Parathyroid adenoma (tissue), 2 donors: ENCODE measurements around the gene DCAF5.
"Not testable (repeated sequence)": the region's sequence is repeated elsewhere in the genome, so short reads cannot be mapped to it uniquely, and the experiment has no call there.

Experiments used
- H2AFZ ChIP-seq: fragments of 300-600 bp; sonication (generic); one replicate; pipeline ENCODE4 v1.7.0; 2017; ENCODE audit warnings: antibody characterized with exemption, mild to moderate bottlenecking
- H3K27ac ChIP-seq: fragments of 300-600 bp; sonication (generic); one replicate; pipeline ENCODE4 v1.7.0; 2017
- H3K27me3 ChIP-seq: fragments of 300-600 bp; sonication (generic); one replicate; pipeline ENCODE4 v1.7.0; 2017; ENCODE audit warnings: low read length; ENCODE audit not compliant: control insufficient read depth, insufficient read depth
- H3K36me3 ChIP-seq: fragments of 300-600 bp; sonication (generic); one replicate; pipeline ENCODE4 v1.7.0; 2017; ENCODE audit warnings: low read length; ENCODE audit not compliant: control insufficient read depth, insufficient read depth
- H3K4me1 ChIP-seq: fragments of 300-600 bp; sonication (generic); one replicate; pipeline ENCODE4 v1.7.0; 2017; ENCODE audit warnings: control low read depth
- H3K4me2 ChIP-seq: fragments of 300-600 bp; sonication (generic); one replicate; pipeline ENCODE4 v1.7.0; 2017; ENCODE audit warnings: low read length
- H3K4me3 ChIP-seq: fragments of 300-600 bp; sonication (generic); one replicate; pipeline ENCODE4 v1.7.0; 2017; ENCODE audit warnings: low read depth, low read length
- H3K79me2 ChIP-seq: fragments of 300-600 bp; sonication (generic); one replicate; pipeline ENCODE4 v1.7.0; 2017; ENCODE audit warnings: control low read depth
- H3K9ac ChIP-seq: fragments of 300-600 bp; sonication (generic); one replicate; pipeline ENCODE4 v1.7.0; 2017; ENCODE audit warnings: mild to moderate bottlenecking
- H3K9me3 ChIP-seq: fragments of 300-600 bp; sonication (generic); one replicate; pipeline ENCODE4 v1.7.0; 2017; ENCODE audit warnings: low read length; ENCODE audit not compliant: control insufficient read depth
- CTCF ChIP-seq: fragments of 300-600 bp; sonication (generic); IDR thresholded peaks from one replicate; pipeline ENCODE4 v1.7.0; 2017; ENCODE audit warnings: antibody characterized with exemption, mild to moderate bottlenecking
- donor health status: primary hyperparathyroidism.

DCAF5 gene

GRCh38 chr14:69183735-69184134 is 30.8 kb upstream of the DCAF5 start:
- Histone ChIP-seq H3K4me1 (no peaks in the 10 kb centered on the region), H3K36me3 (no peaks in the 10 kb centered on the region), H3K27ac (no peak overlapping the region), H3K9me3 (no peaks in the 10 kb centered on the region), H2AFZ (no peak overlapping the region), H3K4me3 (no peak overlapping the region), H3K27me3 (no peaks in the 10 kb centered on the region), H3K4me2 (no peak overlapping the region), H3K79me2 (no peaks in the 10 kb centered on the region), H3K9ac (no peak overlapping the region)
- TF ChIP-seq CTCF: no peak

- H3K4me1 ChIP-seq, H3K4me2 ChIP-seq, H2AFZ ChIP-seq, H3K27ac ChIP-seq, H3K36me3 ChIP-seq, H3K4me3 ChIP-seq, H3K79me2 ChIP-seq, H3K9ac ChIP-seq, H3K9me3 ChIP-seq, H3K27me3 ChIP-seq: not testable (repeated sequence)
Measured at GRCh38 chr14:69182580-69182979, 29.7 kb upstream of the DCAF5 start.

DNA sequence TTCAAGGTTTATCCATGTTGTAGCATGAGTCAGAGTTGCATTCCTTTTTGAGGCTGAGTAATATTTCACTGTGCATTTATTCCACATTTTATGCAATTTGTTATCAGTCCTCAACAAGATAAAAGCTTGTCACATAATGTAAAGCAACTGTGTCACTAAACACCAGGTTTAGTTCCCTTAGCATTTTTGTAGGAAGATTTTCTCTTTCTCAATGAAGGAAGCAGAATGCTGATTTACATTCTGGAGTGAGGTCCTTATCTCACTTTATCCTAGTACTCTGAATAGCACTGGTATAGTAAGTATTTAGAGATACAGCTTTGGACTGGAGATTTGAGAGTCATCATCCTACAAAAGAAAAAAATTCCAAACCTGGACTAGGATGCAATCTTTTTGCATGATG is 28.6 kb upstream of the DCAF5 start:
- Histone ChIP-seq H3K27me3 (no peaks in the 10 kb centered on the region), H3K27ac (no peak overlapping the region), H3K9ac (no peak overlapping the region), H3K4me1 (no peaks in the 10 kb centered on the region), H3K36me3 (no peaks in the 10 kb centered on the region), H3K4me2 (no peak overlapping the region), H3K9me3 (no peaks in the 10 kb centered on the region), H3K4me3 (no peak overlapping the region), H3K79me2 (no peaks in the 10 kb centered on the region), H2AFZ (no peak overlapping the region)
- TF ChIP-seq CTCF: no peak

- no peak overlapping the region for H2AFZ ChIP-seq
- H3K9ac ChIP-seq: no peak overlapping the region
- H3K4me2 ChIP-seq: no peak overlapping the region
- H3K27me3 ChIP-seq: no peaks in the 10 kb centered on the region
- H3K4me3 ChIP-seq: no peak overlapping the region
- no peaks in the 10 kb centered on the region for H3K79me2 ChIP-seq
- H3K9me3 ChIP-seq: no peaks in the 10 kb centered on the region
- H3K27ac ChIP-seq: no peak overlapping the region
- TF ChIP-seq CTCF: no peak
- H3K36me3 ChIP-seq: no peaks in the 10 kb centered on the region
- no peaks in the 10 kb centered on the region for H3K4me1 ChIP-seq
Measured at GRCh38 chr14:69175130-69175529, 22.2 kb upstream of the DCAF5 start.

DNA sequence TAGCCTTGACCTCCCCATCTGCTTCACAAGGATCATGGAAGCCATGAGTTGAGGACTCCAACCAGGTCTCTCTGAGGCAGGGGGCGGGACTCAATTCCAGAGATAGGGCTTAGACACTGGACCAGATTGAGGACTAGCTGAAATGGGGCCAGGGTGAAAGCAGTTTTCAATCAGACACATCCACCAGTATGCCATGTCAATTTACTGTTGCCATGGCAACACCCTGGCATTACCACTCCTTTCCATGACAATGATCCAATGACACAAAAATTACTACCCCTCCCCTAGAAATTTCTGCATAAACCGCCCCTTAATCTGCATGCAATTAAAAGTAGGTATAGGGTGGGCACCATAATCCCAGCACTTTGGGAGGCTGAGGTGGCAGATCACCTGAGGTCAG is 18.6 kb upstream of the DCAF5 start:
- no peaks in the 10 kb centered on the region for H3K4me1 ChIP-seq

More for the DNA sequence above, 18.6 kb upstream of the DCAF5 start:
- Histone ChIP-seq H3K27me3 (no peaks in the 10 kb centered on the region), H3K27ac (no peak overlapping the region), H3K4me3 (no peak overlapping the region), H3K9ac (no peak overlapping the region), H3K79me2 (no peaks in the 10 kb centered on the region), H3K36me3 (no peaks in the 10 kb centered on the region), H2AFZ (no peak overlapping the region), H3K4me2 (no peak overlapping the region), H3K9me3 (no peaks in the 10 kb centered on the region)
- TF ChIP-seq CTCF: no peak
